Coronary artery (tissue), 2 donors: ENCODE data around the gene TMEM51.
A peak's percentile ranks its signal among the peaks of the same experiment; 100 is the strongest.

Experiments
- DNase-seq: peaks from one replicate; pipeline ENCODE4 v3.0.0-alpha.2; 2017; ENCODE audit warnings: low spot score
- H3K27ac ChIP-seq, 2 donors: fragments of 200-600 bp; sonication (generic); one replicate each; pipeline ENCODE4 v1.5.1; 2016 to 2019
- H3K4me3 ChIP-seq: fragments of 200-600 bp; sonication (generic); 2 replicates; pipeline ENCODE4 v1.5.1; 2016; ENCODE audit warnings: mild to moderate bottlenecking, moderate library complexity
- TF ChIP-seq, protein P1 (sequence below): fragments of 200-600 bp; sonication (generic); IDR thresholded peaks from one replicate; pipeline ENCODE4 v1.5.1; 2019; ENCODE audit warnings: antibody characterized with exemption

TMEM51 gene, protein sequence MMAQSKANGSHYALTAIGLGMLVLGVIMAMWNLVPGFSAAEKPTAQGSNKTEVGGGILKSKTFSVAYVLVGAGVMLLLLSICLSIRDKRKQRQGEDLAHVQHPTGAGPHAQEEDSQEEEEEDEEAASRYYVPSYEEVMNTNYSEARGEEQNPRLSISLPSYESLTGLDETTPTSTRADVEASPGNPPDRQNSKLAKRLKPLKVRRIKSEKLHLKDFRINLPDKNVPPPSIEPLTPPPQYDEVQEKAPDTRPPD

DNA sequence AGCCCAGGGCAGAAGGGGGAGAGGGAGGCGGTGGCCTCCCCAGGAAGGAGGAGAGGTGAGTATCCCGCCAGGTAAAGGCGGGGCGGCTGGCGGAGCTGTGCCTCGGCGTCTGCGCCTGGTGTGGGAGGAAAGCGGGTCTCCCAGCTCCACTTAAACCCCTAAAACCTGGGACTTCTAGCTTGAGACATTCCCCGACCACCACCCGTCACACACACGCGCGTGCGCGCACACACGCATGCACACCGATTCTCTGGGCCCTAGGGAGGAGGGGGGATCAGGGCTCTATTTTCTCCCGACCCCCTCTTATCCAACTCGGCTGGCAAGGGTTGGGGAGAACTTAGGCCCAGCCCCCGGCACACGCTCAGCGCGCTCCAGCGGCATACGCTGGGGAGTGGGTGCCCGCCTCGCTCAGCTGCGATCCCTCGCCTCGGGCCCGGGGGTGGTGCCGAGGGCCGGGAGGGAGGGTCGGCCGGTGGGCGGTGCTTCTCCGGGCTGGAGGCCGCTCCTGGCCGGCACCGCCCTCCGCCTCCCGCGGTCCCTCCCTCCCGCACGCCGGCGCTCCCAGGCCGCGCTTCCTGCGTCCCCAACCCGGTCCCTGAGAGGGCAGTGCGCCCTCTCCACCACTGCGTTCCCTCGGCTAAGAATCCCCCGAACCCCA, at the start of gene TMEM51:
TSS of gene TMEM51 (plus strand) at position 564 of the 658 bp plus-strand sequence. CDS start 61,341 bp downstream, outside the sequence.
- H3K4me3 ChIP-seq: peak within 1 kb of the TSS; percentile 90
- no peak for DNase-seq
- TF ChIP-seq, protein P1, sequence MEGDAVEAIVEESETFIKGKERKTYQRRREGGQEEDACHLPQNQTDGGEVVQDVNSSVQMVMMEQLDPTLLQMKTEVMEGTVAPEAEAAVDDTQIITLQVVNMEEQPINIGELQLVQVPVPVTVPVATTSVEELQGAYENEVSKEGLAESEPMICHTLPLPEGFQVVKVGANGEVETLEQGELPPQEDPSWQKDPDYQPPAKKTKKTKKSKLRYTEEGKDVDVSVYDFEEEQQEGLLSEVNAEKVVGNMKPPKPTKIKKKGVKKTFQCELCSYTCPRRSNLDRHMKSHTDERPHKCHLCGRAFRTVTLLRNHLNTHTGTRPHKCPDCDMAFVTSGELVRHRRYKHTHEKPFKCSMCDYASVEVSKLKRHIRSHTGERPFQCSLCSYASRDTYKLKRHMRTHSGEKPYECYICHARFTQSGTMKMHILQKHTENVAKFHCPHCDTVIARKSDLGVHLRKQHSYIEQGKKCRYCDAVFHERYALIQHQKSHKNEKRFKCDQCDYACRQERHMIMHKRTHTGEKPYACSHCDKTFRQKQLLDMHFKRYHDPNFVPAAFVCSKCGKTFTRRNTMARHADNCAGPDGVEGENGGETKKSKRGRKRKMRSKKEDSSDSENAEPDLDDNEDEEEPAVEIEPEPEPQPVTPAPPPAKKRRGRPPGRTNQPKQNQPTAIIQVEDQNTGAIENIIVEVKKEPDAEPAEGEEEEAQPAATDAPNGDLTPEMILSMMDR: no peak
- H3K27ac ChIP-seq: peak within 1 kb of the TSS; percentile 69 to 92

DNA sequence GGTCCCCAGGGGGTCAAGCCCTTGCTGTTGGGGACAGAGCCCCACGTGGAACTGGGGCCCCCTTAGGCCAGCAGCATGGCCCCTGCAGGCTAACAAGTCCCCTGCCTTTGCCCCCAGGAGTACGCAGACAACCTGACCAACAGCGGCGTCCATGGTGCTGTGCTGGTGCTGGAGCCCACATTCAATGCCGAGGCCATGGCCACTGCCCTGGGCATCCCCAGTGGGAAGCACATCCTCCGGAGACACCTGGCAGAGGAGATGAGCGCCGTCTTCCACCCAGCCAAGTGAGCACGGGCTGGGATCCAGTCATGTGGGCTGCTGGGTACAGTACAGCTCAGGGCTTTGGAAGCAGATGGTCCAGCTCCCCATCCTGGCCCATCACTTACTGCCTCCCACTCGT, 49.6 kb upstream of the TMEM51 start:
- no peak overlapping the region for H3K27ac ChIP-seq
- no peak overlapping the region for H3K4me3 ChIP-seq
- TF ChIP-seq, protein P1: no peak
- no peak for DNase-seq

DNA sequence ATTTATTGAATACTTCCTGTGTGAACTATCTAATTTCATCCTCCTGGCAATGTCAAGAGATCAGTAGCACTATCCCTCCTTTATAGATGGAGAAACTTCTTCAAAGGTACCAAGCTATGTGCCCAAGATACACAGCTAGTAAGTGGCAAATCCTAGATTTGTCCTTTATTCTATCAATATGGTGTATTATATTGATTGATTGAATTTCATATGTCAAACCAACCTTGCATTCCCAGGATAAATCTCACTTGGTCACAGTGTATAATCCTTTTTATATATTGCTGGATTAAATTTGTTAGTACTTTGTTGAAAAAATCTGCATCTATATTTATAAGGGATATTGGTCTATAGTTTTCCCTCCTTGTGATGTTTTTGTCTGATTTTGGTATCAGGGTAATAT, 48.8 kb upstream of the TMEM51 start:
- TF ChIP-seq, protein P1: no peak
- Histone ChIP-seq H3K27ac (no peak overlapping the region), H3K4me3 (no peak overlapping the region)
- DNase-seq: no peak

DNA sequence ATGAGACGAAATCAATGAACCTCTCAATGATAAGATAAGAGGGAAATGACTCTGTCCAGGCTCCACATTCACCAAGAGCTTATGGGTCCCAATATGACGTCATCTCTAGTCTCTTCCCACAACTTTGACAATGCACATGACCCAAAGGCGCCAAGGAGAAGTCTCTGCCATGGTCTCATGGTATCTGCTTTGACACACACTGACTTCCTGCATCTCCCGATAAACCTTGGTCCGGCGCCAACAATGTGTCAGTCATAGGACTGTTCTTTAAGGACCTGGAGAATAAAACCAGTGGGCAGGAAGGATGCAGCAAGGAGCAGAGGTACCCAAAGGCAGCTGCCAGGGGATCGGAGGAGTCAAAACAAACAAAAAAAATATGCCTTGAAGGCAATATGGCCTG, 46.9 kb upstream of the TMEM51 start:
- DNase-seq: no peak
- no peak overlapping the region for H3K4me3 ChIP-seq
- TF ChIP-seq, protein P1: no peak
- no peak overlapping the region for H3K27ac ChIP-seq

DNA sequence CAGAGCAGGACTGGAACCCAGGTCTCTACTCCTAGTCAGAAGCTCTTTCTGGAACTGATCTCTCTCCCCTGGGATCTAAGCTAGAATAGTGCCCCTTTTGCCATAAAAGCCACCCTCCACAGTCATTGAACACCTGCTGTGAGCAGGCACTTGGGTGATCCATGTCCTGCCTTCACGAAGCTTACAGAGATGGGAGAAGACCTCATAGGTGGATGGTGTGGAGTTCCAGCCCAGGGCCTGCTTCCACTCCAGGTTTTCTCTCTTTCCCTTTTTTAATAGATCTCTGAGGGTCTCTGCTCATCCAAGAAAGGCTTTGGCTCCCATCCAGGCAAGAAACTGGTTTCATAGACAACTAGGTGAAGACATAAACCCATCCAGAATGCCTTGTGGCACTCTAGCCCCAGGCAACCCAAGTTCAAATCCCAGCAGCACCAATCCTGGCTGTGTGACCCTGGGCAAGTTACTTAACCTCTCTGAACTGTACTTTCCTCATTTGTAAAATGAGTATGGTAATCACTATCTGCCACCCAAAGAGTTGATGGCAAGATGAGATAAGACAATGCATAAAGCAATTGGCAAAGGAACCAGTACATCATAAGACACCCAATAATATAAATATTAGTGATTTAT, 46.4 kb upstream of the TMEM51 start:
- DNase-seq: no peak
- TF ChIP-seq, protein P1: no peak
- Histone ChIP-seq H3K27ac (no peak overlapping the region), H3K4me3 (no peak overlapping the region)

DNA sequence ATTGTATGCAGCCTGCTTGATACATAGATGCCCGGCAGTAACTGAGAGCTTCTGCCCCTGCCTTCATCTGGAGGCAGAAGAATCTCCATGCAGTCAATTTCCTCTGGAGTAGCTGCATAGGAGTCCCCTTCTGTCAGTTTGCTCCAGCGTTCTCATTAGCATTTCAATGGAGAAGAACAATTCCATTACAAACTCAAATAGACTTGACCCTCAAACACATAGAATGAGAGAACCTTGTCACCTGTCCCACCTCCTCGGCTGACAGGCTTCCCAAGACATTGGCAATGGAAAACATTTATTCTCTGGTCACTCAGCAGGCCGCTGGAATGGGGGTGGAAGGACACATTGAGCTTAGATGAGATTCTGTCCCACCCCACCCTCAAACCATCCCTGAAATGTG, 45.6 kb upstream of the TMEM51 start:
- TF ChIP-seq, protein P1: no peak
- Histone ChIP-seq H3K4me3 (no peak overlapping the region), H3K27ac (no peak overlapping the region)
- DNase-seq: no peak
